IMR-90 (cell line): ENCODE measurements around the gene NCAPG2. TPM values are rescaled to one million over a fixed set of nuclear protein-coding genes. Genes with fewer than 3 reads are reported as not detected.

Source experiments
- ATAC-seq: fragments of 200-7000 bp; cut with Tn5 transposase; 2 replicates; pipeline ENCODE4 v1.9.1; 2020; ENCODE audit warnings: low read depth, mild to moderate bottlenecking, moderate library complexity
- BruUV-seq: library from RNA; stranded (reverse); fragments of 400-500 nt; replicated peaks from 2 replicates; lab custom pipeline; 2021; lab: Mats Ljungman, UMichigan
- CTCF ChIA-PET: fragments of 300-600 bp; formaldehyde crosslinking; extraction: SDS; loops from one replicate; lab custom pipeline; 2021; ENCODE audit warnings: antibody characterized with exemption; lab: Yijun Ruan, JAX
- POLR2A ChIA-PET: fragments of 300-600 bp; sonication (Branson Sonifier 250); formaldehyde crosslinking; loops from one replicate; lab custom pipeline; 2022; ENCODE audit warnings: antibody characterized with exemption; ENCODE audit not compliant: unreplicated experiment; lab: Charles Lee
- DNase-seq: peaks from one replicate; pipeline ENCODE4 v3.0.0; 2013
- H2AFZ ChIP-seq: replicated peaks from 2 replicates; pipeline ENCODE3; 2013; ENCODE audit warnings: low read length, mild to moderate bottlenecking; ENCODE audit not compliant: poor library complexity
- H2AK5ac ChIP-seq: 2 replicates; pipeline ENCODE4 v1.6.1; 2013; ENCODE audit warnings: low read depth, low read length, inconsistent platforms
- H2AK9ac ChIP-seq: replicated peaks from 2 replicates; pipeline ENCODE3; 2013; ENCODE audit warnings: mild to moderate bottlenecking, low read depth, low read length, moderate library complexity; ENCODE audit not compliant: poor library complexity
- H2BK120ac ChIP-seq: 2 replicates; pipeline ENCODE4 v1.6.1; 2013; ENCODE audit warnings: low read depth, low read length, inconsistent platforms
- H2BK15ac ChIP-seq: 3 replicates; pipeline ENCODE4 v1.6.1; 2013; ENCODE audit warnings: low read depth, low read length, inconsistent platforms
- H2BK20ac ChIP-seq: 2 replicates; pipeline ENCODE4 v1.6.1; 2013; ENCODE audit warnings: low read depth, mild to moderate bottlenecking, inconsistent platforms, low read length, moderate library complexity
- H2BK5ac ChIP-seq: 2 replicates; pipeline ENCODE4 v1.6.1; 2013; ENCODE audit warnings: mild to moderate bottlenecking, low read depth, low read length, inconsistent platforms; ENCODE audit not compliant: poor library complexity, severe bottlenecking
- H3K14ac ChIP-seq: replicated peaks from 2 replicates; pipeline ENCODE4 v1.6.1; 2013; ENCODE audit warnings: low read depth, low read length, inconsistent platforms
- H3K18ac ChIP-seq: 2 replicates; pipeline ENCODE4 v1.6.1; 2013; ENCODE audit warnings: low read depth, low read length, control low read depth
- H3K23ac ChIP-seq: 2 replicates; pipeline ENCODE4 v1.6.1; 2013; ENCODE audit warnings: low read depth, low read length, inconsistent platforms
- H3K27ac ChIP-seq: 2 replicates; pipeline ENCODE4 v1.5.1; 2013; ENCODE audit warnings: mild to moderate bottlenecking, control low read depth, low read length; ENCODE audit not compliant: insufficient read depth
- H3K27me3 ChIP-seq: 2 replicates; pipeline ENCODE4 v1.6.1; 2013; ENCODE audit warnings: low read length; ENCODE audit not compliant: control insufficient read depth, insufficient read depth
- H3K36me3 ChIP-seq: 2 replicates; pipeline ENCODE4 v1.6.1; 2013; ENCODE audit warnings: low read length, mixed read lengths; ENCODE audit not compliant: control insufficient read depth, insufficient read depth
- H3K4ac ChIP-seq: 2 replicates; pipeline ENCODE4 v1.6.1; 2013; ENCODE audit warnings: low read depth, low read length, inconsistent platforms
- H3K4me1 ChIP-seq: 2 replicates; pipeline ENCODE4 v1.6.1; 2013; ENCODE audit warnings: low read length, mixed read lengths; ENCODE audit not compliant: control insufficient read depth, insufficient read depth
- H3K4me2 ChIP-seq: 2 replicates; pipeline ENCODE4 v1.6.1; 2013; ENCODE audit warnings: low read depth, mild to moderate bottlenecking, control low read depth, low read length, moderate library complexity
- H3K4me3 ChIP-seq: 2 replicates; pipeline ENCODE4 v1.5.1; 2013; ENCODE audit warnings: low read depth, mild to moderate bottlenecking, control low read depth, low read length, moderate library complexity; ENCODE audit not compliant: insufficient read depth
- H3K56ac ChIP-seq: 2 replicates; pipeline ENCODE4 v1.6.1; 2013; ENCODE audit warnings: low read length, inconsistent platforms; ENCODE audit not compliant: insufficient read depth; ENCODE audit errors: extremely low read depth
- H3K79me1 ChIP-seq, 2 experiments: 2 replicates each; pipeline ENCODE4 v1.6.1; 2013; ENCODE audit warnings: low read length in 2 of 2, inconsistent platforms in 1 of 2, low read depth in 1 of 2
- H3K9ac ChIP-seq: 2 replicates; pipeline ENCODE4 v1.6.1; 2013; ENCODE audit warnings: low read depth, low read length, control low read depth
- H3K9me1 ChIP-seq: 2 replicates; pipeline ENCODE4 v1.6.1; 2013; ENCODE audit warnings: low read length, inconsistent platforms; ENCODE audit not compliant: insufficient read depth
- H3K9me3 ChIP-seq: 2 replicates; pipeline ENCODE4 v1.6.1; 2013; ENCODE audit warnings: low read length; ENCODE audit not compliant: control insufficient read depth, insufficient read depth
- H4K20me1 ChIP-seq: 2 replicates; pipeline ENCODE4 v1.6.1; 2013; ENCODE audit warnings: low read length, inconsistent platforms; ENCODE audit not compliant: insufficient read depth
- H4K5ac ChIP-seq: 2 replicates; pipeline ENCODE4 v1.6.1; 2013; ENCODE audit warnings: mild to moderate bottlenecking, low read depth, low read length, control low read depth
- H4K8ac ChIP-seq, 2 experiments: 2 replicates each; pipeline ENCODE4 v1.6.1; 2013; ENCODE audit warnings: low read depth in 2 of 2, low read length in 2 of 2, control low read depth in 1 of 2, inconsistent platforms in 1 of 2
- H4K91ac ChIP-seq: 2 replicates; pipeline ENCODE4 v1.6.1; 2013; ENCODE audit warnings: low read depth, low read length, inconsistent platforms; ENCODE audit not compliant: insufficient read depth
- MAFK ChIP-seq: IDR thresholded peaks from 2 replicates; pipeline ENCODE4 v1.6.1; 2012; ENCODE audit warnings: low read depth, low read length, improper control_type of control experiment
- POLR2A ChIP-seq: IDR thresholded peaks from 2 replicates; pipeline ENCODE4 v1.6.1; 2012; ENCODE audit warnings: mild to moderate bottlenecking, low read depth, low read length
- dilution Hi-C: fragments of 300-500 bp; cut with HindIII; formaldehyde crosslinking; loops from one replicate; pipeline ENCODE4 v1.14.3; 2018; ENCODE audit warnings: low sequenced_read_pairs; ENCODE audit not compliant: unreplicated experiment
- in situ Hi-C: fragments of 300-500 bp; cut with MboI; formaldehyde crosslinking; loops from 3 replicates; pipeline ENCODE4 v1.14.3; 2019; ENCODE audit warnings: low sequenced_read_pairs, inconsistent platforms, mixed read lengths
- intact Hi-C: fragments of 100-400 bp; cut with micrococcal nuclease; formaldehyde crosslinking; loops from 2 replicates; pipeline ENCODE4 v1.10.0; 2022
- polyA plus RNA-seq, 3 experiments: library from polyadenylated mRNA; depleted of rRNA; stranded (reverse); fragments of >200 nt; gene quantifications; 2 replicates each; pipeline ENCODE4 v1.2.3, GENCODE V29; 2012; ENCODE audit warnings: low replicate concordance in 1 of 3
- total RNA-seq: library from RNA; depleted of rRNA; stranded (reverse); fragments of >200 nt; gene quantifications from 2 replicates; pipeline ENCODE4 v1.2.3, GENCODE V29; 2012
- TF ChIP-seq, protein P1 (sequence below): fragments of 150-350 bp; IDR thresholded peaks from 2 replicates; pipeline ENCODE4 v1.6.1; 2017; ENCODE audit warnings: mild to moderate bottlenecking, antibody characterized with exemption, low read length, low read depth
- TF ChIP-seq, protein P2 (sequence below): conservative IDR thresholded peaks from 2 replicates; pipeline ENCODE4 v1.5.1; 2012; ENCODE audit warnings: mild to moderate bottlenecking, low read depth, low read length, improper control_type of control experiment

Gene NCAPG2
- total and polyA plus RNA-seq, 2 of the 4 experiments (the other 2 are of a cell fraction) = 25.6 to 25.8 TPM

DNA sequence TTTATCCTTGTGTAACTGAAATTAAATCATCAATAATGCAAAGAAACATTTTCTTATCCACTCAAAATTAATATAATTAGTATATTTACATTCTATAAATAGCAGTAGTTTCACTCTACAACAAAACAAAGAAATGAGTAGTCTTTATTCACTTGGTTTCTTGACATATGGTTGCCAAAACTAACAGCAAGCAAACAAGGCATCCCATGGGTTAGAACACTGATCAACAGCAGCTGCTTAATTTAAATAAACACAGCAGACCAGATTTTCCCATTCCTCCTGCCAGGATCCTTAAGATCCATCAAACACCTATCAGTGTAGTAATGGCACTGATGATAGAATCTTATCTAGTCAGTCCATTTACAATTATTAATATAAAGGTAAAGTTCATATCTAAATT lies 22.1 kb downstream of the NCAPG2 start:
- Histone ChIP-seq H3K9me1 (peaks cover 6% of the 10 kb centered on the region), H3K4me3 (no peak overlapping the region), H2AFZ (no peak overlapping the region), H3K56ac (no peak overlapping the region), H4K20me1 (no peaks in the 10 kb centered on the region), H4K8ac (no peak overlapping the region), H3K4ac (no peak overlapping the region), H2BK5ac (no peak overlapping the region), H2BK15ac (no peak overlapping the region), H2AK9ac (no peak overlapping the region), H3K4me1 (peaks cover 14% of the 10 kb centered on the region), H2BK120ac (no peak overlapping the region), H3K18ac (no peak overlapping the region), H4K91ac (no peak overlapping the region), H3K9ac (no peak overlapping the region), H2BK20ac (peak overlapping the region; percentile 49; the same call in 1 of the 2 replicates), H3K27ac (no peak overlapping the region), H3K23ac (no peak overlapping the region), H3K9me3 (no peaks in the 10 kb centered on the region), H3K36me3 (peaks cover 4% of the 10 kb centered on the region), H2AK5ac (no peak overlapping the region), H3K27me3 (no peaks in the 10 kb centered on the region), H4K5ac (no peak overlapping the region), H3K4me2 (no peak overlapping the region), H3K79me1 (peaks cover 4 to 18% of the 10 kb centered on the region in 2 experiments; a peak in 2 of 4 replicates), H3K14ac (0 out of 2 replicates have a peak overlapping the region, but pooled peaks have one; percentile 45)
- ChIA-PET CTCF (interaction anchor here (1.0 kb wide), 1 partner anchor 295 kb away, joined by 3 read pairs; no protein-coding TSS in a partner anchor), POLR2A (no interaction called here)
- dilution Hi-C loops (no loop called here), in situ Hi-C loops (no loop called here), intact Hi-C loops (loop anchor here (5.0 kb wide), 1 partner anchor 65 kb away; no protein-coding TSS in a partner anchor)
- DNase-seq (no peak), ATAC-seq (no peak)
- TF ChIP-seq MAFK (no peak), POLR2A (no peak)
- TF ChIP-seq, protein P1, sequence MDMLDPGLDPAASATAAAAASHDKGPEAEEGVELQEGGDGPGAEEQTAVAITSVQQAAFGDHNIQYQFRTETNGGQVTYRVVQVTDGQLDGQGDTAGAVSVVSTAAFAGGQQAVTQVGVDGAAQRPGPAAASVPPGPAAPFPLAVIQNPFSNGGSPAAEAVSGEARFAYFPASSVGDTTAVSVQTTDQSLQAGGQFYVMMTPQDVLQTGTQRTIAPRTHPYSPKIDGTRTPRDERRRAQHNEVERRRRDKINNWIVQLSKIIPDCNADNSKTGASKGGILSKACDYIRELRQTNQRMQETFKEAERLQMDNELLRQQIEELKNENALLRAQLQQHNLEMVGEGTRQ = no peak
- TF ChIP-seq, protein P2, sequence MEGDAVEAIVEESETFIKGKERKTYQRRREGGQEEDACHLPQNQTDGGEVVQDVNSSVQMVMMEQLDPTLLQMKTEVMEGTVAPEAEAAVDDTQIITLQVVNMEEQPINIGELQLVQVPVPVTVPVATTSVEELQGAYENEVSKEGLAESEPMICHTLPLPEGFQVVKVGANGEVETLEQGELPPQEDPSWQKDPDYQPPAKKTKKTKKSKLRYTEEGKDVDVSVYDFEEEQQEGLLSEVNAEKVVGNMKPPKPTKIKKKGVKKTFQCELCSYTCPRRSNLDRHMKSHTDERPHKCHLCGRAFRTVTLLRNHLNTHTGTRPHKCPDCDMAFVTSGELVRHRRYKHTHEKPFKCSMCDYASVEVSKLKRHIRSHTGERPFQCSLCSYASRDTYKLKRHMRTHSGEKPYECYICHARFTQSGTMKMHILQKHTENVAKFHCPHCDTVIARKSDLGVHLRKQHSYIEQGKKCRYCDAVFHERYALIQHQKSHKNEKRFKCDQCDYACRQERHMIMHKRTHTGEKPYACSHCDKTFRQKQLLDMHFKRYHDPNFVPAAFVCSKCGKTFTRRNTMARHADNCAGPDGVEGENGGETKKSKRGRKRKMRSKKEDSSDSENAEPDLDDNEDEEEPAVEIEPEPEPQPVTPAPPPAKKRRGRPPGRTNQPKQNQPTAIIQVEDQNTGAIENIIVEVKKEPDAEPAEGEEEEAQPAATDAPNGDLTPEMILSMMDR = no peak
- no TSS peak for BruUV-seq
